Right atrium auricular region (tissue), 2 donors: Measurements from ENCODE around the gene FAM240A. TPM values are rescaled to one million over a fixed set of nuclear protein-coding genes. Genes with fewer than 3 reads are reported as not detected.
"Not testable (repeated sequence)": the region's sequence is repeated elsewhere in the genome, so short reads cannot be mapped to it uniquely, and the experiment has no call there.

ENCODE experiments used
- DNase-seq: peaks from one replicate; pipeline ENCODE4 v3.0.0-alpha.2; 2019; ENCODE audit warnings: low spot score
- H3K27ac ChIP-seq, 2 donors: fragments of 200-600 bp; sonication (generic); 1 replicate in 1 of 2; 2 replicates in 1 of 2; pipeline ENCODE4 v1.5.1; 2016 to 2019
- H3K27me3 ChIP-seq, 2 donors: fragments of 200-600 bp; sonication (generic); one replicate each; pipeline versions ENCODE4 v1.5.1 to v1.6.0; 2017 to 2019
- H3K36me3 ChIP-seq: fragments of 200-600 bp; sonication (generic); one replicate; pipeline ENCODE4 v1.5.1; 2016
- H3K4me1 ChIP-seq, 2 donors: fragments of 200-600 bp; sonication (generic); one replicate each; pipeline versions ENCODE4 v1.5.1 to v1.6.0; 2017 to 2019
- H3K4me3 ChIP-seq, 2 donors: fragments of 200-600 bp; sonication (generic); 1 replicate in 1 of 2; 2 replicates in 1 of 2; pipeline ENCODE4 v1.5.1; 2017 to 2019; ENCODE audit warnings: mild to moderate bottlenecking in 1 of 2, moderate library complexity in 1 of 2
- H3K9me3 ChIP-seq, 2 donors: fragments of 200-600 bp; sonication (generic); one replicate each; pipeline ENCODE4 v1.5.1; 2019
- CTCF ChIP-seq, 2 donors: fragments of 200-600 bp; sonication (generic); IDR thresholded peaks; one replicate each; pipeline ENCODE4 v1.5.1; 2019; ENCODE audit warnings: antibody characterized with exemption in 2 of 2
- total RNA-seq, 2 donors: library from RNA; depleted of rRNA; stranded (reverse); fragments of >200 nt; gene quantifications; one replicate each; pipeline ENCODE4 v1.1.0, GENCODE V29; 2016

The FAM240A gene
- total RNA-seq, 2 donors from 2014 or later, result not detected

DNA sequence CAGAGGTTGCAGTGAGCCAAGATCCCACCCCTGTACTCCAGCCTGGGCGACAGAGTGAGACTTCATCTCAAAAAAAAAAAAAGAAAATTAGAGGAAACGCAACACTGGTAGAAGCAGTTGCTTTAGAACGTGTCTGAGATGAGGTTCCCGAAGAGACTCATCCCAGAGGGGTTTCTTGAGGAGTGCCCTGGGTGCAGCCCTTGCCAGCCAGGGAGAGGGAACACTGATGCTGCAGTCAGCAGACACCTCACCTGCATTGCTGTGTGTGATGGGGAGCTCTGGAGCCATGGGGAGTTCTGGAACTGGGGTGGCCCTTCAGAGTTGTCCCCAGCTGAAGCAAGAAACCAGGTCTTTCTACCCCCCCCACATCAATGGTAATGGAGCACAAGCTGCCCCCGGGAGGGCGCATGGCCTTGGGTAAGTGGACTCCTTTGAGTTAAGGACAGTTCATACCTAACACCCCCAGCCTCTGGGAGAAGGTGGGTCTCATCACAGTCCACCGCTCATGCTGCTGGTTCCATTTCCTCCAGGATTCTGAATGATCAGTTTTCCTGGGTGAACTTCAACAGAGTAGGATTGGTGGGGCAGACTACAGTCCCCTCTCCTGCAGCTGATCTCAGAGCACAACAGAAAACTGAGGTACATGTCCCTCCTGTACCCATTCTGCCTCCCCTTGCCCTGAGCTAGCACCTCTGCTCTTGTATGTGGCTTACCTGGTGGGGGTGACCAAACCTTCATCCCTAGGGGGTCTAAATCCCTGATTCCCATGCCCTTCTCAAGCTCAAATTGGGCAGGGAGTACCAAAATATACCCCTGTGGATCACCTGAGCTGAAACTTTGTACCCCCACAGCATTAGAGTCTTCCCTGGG is 27.5 kb upstream of the FAM240A start:
- H3K27ac ChIP-seq, result no peak overlapping the region
- H3K4me3 ChIP-seq, result no peak overlapping the region
- H3K36me3 ChIP-seq, result no peaks in the 10 kb centered on the region
- no peak for TF ChIP-seq CTCF (IDR thresholded peaks at IDR 0.05)
- no peaks in the 10 kb centered on the region for H3K27me3 ChIP-seq
- no peaks in the 10 kb centered on the region for H3K9me3 ChIP-seq
- no peaks in the 10 kb centered on the region for H3K4me1 ChIP-seq
- DNase-seq, result peak; percentile 40

- Histone ChIP-seq H3K27ac (no peak overlapping the region), H3K27me3 (no peaks in the 10 kb centered on the region), H3K36me3 (no peaks in the 10 kb centered on the region), H3K4me3 (no peak overlapping the region), H3K9me3 (no peaks in the 10 kb centered on the region), H3K4me1 (no peaks in the 10 kb centered on the region)
- DNase-seq, result peak; percentile 36
- TF ChIP-seq CTCF (IDR thresholded peaks at IDR 0.05), result no peak
Measured at GRCh38 chr3:46585799-46586693, 26.3 kb upstream of the FAM240A start.

DNA sequence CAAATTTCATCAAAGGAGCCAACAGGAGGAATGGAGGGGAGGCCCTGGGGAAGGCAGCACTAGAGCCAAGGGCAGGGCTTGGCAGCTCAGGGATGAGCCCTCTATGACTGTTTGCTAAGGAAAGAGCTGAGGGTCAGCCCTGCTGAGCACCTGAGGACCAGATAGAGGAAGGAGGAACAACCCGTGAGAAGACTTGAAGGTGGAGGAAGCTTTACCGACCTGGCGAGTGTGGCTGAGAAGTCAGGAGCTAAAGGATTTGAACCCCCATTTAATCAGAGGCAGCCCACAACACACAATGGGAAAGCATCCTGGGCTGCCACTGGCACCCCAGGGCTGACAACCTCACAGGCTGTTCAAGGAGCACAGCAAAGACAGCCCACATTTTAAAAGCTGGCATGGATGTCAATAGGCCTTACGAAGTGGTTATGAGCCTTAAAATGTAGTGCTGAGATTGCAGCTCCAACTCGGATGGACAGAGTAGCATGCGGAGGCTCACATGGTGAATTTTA is 25.5 kb upstream of the FAM240A start:
- H3K36me3 ChIP-seq, result no peaks in the 10 kb centered on the region

DNA sequence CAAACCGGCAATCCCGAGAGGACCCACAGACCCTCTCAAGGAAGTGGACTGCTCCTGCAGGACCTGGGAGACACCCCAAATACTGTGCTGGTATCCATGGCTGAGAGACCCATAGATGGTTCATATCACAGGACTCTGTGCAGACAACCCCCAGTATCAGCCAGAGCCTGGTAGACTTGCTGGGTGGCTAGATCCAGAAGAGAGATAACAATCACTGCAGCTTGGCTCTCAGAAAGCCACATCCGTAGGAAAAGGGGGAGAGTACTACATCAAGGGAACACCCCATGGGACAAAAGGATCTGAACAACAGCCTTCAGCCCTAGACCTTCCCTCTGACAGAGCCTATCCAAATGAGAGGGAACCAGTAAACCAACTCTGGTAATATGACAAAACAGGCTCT is 25.1 kb upstream of the FAM240A start:
- not testable (repeated sequence) for H3K4me1 ChIP-seq, H3K27me3 ChIP-seq, H3K4me3 ChIP-seq, H3K9me3 ChIP-seq, H3K36me3 ChIP-seq, H3K27ac ChIP-seq
- peak; percentile 21 for DNase-seq

More for the DNA sequence above, 25.5 kb upstream of the FAM240A start:
- H3K27me3 ChIP-seq, result no peaks in the 10 kb centered on the region
- H3K27ac ChIP-seq, result no peak overlapping the region
- no peaks in the 10 kb centered on the region for H3K9me3 ChIP-seq
- TF ChIP-seq CTCF (IDR thresholded peaks at IDR 0.05), result no peak
- DNase-seq, result peak; percentile 13
- H3K4me3 ChIP-seq, result no peak overlapping the region
- H3K4me1 ChIP-seq, result no peaks in the 10 kb centered on the region

- TF ChIP-seq CTCF (IDR thresholded peaks at IDR 0.05), result no peak
- DNase-seq, result no peak
- no peaks in the 10 kb centered on the region for H3K4me1 ChIP-seq
- no peak overlapping the region for H3K4me3 ChIP-seq
- no peaks in the 10 kb centered on the region for H3K9me3 ChIP-seq
- H3K36me3 ChIP-seq, result no peaks in the 10 kb centered on the region
- no peak overlapping the region for H3K27ac ChIP-seq
- no peaks in the 10 kb centered on the region for H3K27me3 ChIP-seq
Measured at GRCh38 chr3:46593274-46593862, 19.0 kb upstream of the FAM240A start.
